ENCODE measurements around the gene ATF7IP. TPM values are rescaled to one million over a fixed set of nuclear protein-coding genes. Genes with fewer than 3 reads are reported as not detected.

ATF7IP gene
- total RNA-seq, 1 experiment from 2014 or later = 172 TPM

GRCh38 chr12:14332482-14332881, 33.0 kb upstream of the ATF7IP start:
- Histone ChIP-seq H3T11ph (ENCODE audit: low read length) (no peak overlapping the region), H3K27me3 (ENCODE audit: insufficient read depth, low read length) (no peaks in the 10 kb centered on the region), H2BK12ac (ENCODE audit: insufficient read length, low read depth, low read length) (no peak overlapping the region), H3K9ac (ENCODE audit: extremely low read depth, insufficient read length, low read length) (no peak overlapping the region), H2BK120ac (ENCODE audit: low read depth, low read length, poor library complexity, severe bottlenecking) (no peak overlapping the region), H3K56ac (ENCODE audit: insufficient read length, low read depth, low read length) (no peak overlapping the region), H3K18ac (ENCODE audit: insufficient read length, low read depth, low read length) (no peak overlapping the region), H4K20me1 (ENCODE audit: control insufficient read depth, insufficient read depth, insufficient read length) (no peaks in the 10 kb centered on the region), H2BK15ac (ENCODE audit: low read depth, low read length) (no peak overlapping the region), H3K4me2 (ENCODE audit: insufficient read depth, insufficient read length, low read length) (no peak overlapping the region), H4K8ac (replicated peaks; ENCODE audit: insufficient read length, low read depth, low read length) (no peak overlapping the region), H3K23me2 (ENCODE audit: insufficient read length, low read depth, low read length, poor library complexity, severe bottlenecking) (no peaks in the 10 kb centered on the region), H3K23ac (ENCODE audit: insufficient read length, low read depth, low read length) (no peak overlapping the region), H2BK20ac (ENCODE audit: low read depth, low read length, poor library complexity, severe bottlenecking) (no peak overlapping the region), H2AFZ (ENCODE audit: low read length) (no peak overlapping the region), H3K79me1 (ENCODE audit: insufficient read depth, low read depth, low read length, poor library complexity, severe bottlenecking) (no peaks in the 10 kb centered on the region), H4K91ac (ENCODE audit: insufficient read length, low read depth, low read length) (no peak overlapping the region), H3K27ac (ENCODE audit: insufficient read length, low read depth, low read length) (no peak overlapping the region), H4K5ac (ENCODE audit: insufficient read length, low read depth, low read length) (no peak overlapping the region), H3K14ac (ENCODE audit: insufficient read depth, low read length) (no peak overlapping the region), H2AK5ac (ENCODE audit: insufficient read length, low read length) (no peak overlapping the region), H3K4me1 (ENCODE audit: insufficient read depth, low read length) (no peaks in the 10 kb centered on the region), H3K9me3 (ENCODE audit: control insufficient read depth, low read depth, low read length) (no peaks in the 10 kb centered on the region), H3K4ac (ENCODE audit: low read depth, low read length) (no peak overlapping the region), H2BK5ac (ENCODE audit: insufficient read length, low read length) (no peak overlapping the region), H3K79me2 (ENCODE audit: insufficient read depth, low read length) (no peaks in the 10 kb centered on the region)
- H3K27me3 Mint-ChIP-seq (ENCODE audit: low read depth) = peaks cover 4% of the 10 kb centered on the region
- no CpG with 5 or more reads among the region's 5 CpGs for WGBS (ENCODE audit: extremely low coverage, insufficient read length, low lambda C conversion rate)
- H3K27ac Mint-ChIP-seq = no peak overlapping the region
- no peaks in the 10 kb centered on the region for H3K4me1 Mint-ChIP-seq
- TF ChIP-seq CTCF (conservative IDR thresholded peaks at IDR 0.05) = no peak
- DNase-seq = no peak
- H3K4me3 Mint-ChIP-seq = no peak overlapping the region
- peaks cover 23 to 30% of the 10 kb centered on the region in 2 experiments for H3K9me3 Mint-ChIP-seq
- peaks cover 2 to 16% (median 6%) of the 10 kb centered on the region in 3 experiments; a peak in 6 of 7 replicates for H3K36me3 Mint-ChIP-seq (ENCODE audit: insufficient read depth in 1 of 3, low read depth in 3 of 3)
